ENCODE data around the gene RAET1E.
"Not testable (repeated sequence)": the region's sequence is repeated elsewhere in the genome, so short reads cannot be mapped to it uniquely, and the experiment has no call there.

Gene RAET1E

GRCh38 chr6:149852881-149853280 lies 45.0 kb downstream of the RAET1E start:
- Histone ChIP-seq H3K36me3 (no peaks in the 10 kb centered on the region), H3K4me3 (ENCODE audit: low read depth in 1 of 2, low read length in 1 of 2) (no peak overlapping the region), H3K4me1 (ENCODE audit: control insufficient read depth in 1 of 2, insufficient read depth in 1 of 2, low read depth in 1 of 2, low read length in 1 of 2) (no peaks in the 10 kb centered on the region), H3K27me3 (peaks cover 71% of the 10 kb centered on the region), H3K27ac (no peak overlapping the region), H3K9me3 (no peaks in the 10 kb centered on the region)
- no peak for TF ChIP-seq CTCF (IDR thresholded peaks at IDR 0.05)

- Histone ChIP-seq H3K27me3 (peaks cover 71% of the 10 kb centered on the region), H3K9me3 (no peaks in the 10 kb centered on the region), H3K4me3 (ENCODE audit: low read depth in 1 of 2, low read length in 1 of 2) (no peak overlapping the region), H3K4me1 (ENCODE audit: control insufficient read depth in 1 of 2, insufficient read depth in 1 of 2, low read depth in 1 of 2, low read length in 1 of 2) (no peaks in the 10 kb centered on the region), H3K36me3 (no peaks in the 10 kb centered on the region), H3K27ac (no peak overlapping the region)
- no peak for TF ChIP-seq CTCF (IDR thresholded peaks at IDR 0.05)
These were observed 45.7 kb downstream of the RAET1E start for GRCh38 chr6:149852180-149852579.

GRCh38 chr6:149851461-149852110 lies 46.3 kb downstream of the RAET1E start:
- Histone ChIP-seq H3K4me1 (ENCODE audit: control insufficient read depth in 1 of 2, insufficient read depth in 1 of 2, low read depth in 1 of 2, low read length in 1 of 2) (no peaks in the 10 kb centered on the region), H3K4me3 (ENCODE audit: low read depth in 1 of 2, low read length in 1 of 2) (no peak overlapping the region), H3K27me3 (peaks cover 71% of the 10 kb centered on the region), H3K36me3 (no peaks in the 10 kb centered on the region), H3K9me3 (no peaks in the 10 kb centered on the region), H3K27ac (no peak overlapping the region)
- TF ChIP-seq CTCF (IDR thresholded peaks at IDR 0.05) = no peak

GRCh38 chr6:149848343-149848742 lies 49.6 kb downstream of the RAET1E start:
- H3K4me3 ChIP-seq (ENCODE audit: low read depth in 1 of 2, low read length in 1 of 2); H3K4me1 ChIP-seq (ENCODE audit: control insufficient read depth in 1 of 2, insufficient read depth in 1 of 2, low read depth in 1 of 2, low read length in 1 of 2); H3K27ac ChIP-seq; H3K9me3 ChIP-seq; H3K36me3 ChIP-seq: not testable (repeated sequence)
- H3K27me3 ChIP-seq = peaks cover 44% of the 10 kb centered on the region
